NOMO-1 treated with dmso at 0.1 percent for 144 hours (cell line): Measurements from ENCODE around the gene SPARC.
"Not testable (repeated sequence)": the region's sequence is repeated elsewhere in the genome, so short reads cannot be mapped to it uniquely, and the experiment has no call there.

ENCODE experiments used
- DNase-seq: peaks from one replicate; lab custom pipeline; 2025; ENCODE audit not compliant: unreplicated experiment; lab: John Stamatoyannopoulos, UW

The SPARC gene, protein sequence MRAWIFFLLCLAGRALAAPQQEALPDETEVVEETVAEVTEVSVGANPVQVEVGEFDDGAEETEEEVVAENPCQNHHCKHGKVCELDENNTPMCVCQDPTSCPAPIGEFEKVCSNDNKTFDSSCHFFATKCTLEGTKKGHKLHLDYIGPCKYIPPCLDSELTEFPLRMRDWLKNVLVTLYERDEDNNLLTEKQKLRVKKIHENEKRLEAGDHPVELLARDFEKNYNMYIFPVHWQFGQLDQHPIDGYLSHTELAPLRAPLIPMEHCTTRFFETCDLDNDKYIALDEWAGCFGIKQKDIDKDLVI

GRCh38 chr5:151686674-151687407, at the start of gene SPARC:
Gene SPARC (minus strand): TSS chr5:151686915. CDS start chr5:151676188, 10,727 bp downstream.
- no peak for DNase-seq

- DNase-seq, result no peak
Observed at GRCh38 chr5:151735646-151736045, 48.9 kb upstream of the SPARC start.

GRCh38 chr5:151734064-151734408, 47.3 kb upstream of the SPARC start:
- no peak for DNase-seq

- no peak for DNase-seq
Observed at GRCh38 chr5:151733358-151734063, 46.8 kb upstream of the SPARC start.

- no peak for DNase-seq
Observed at GRCh38 chr5:151730381-151730780, 43.7 kb upstream of the SPARC start.

- DNase-seq, result not testable (repeated sequence)
Observed at GRCh38 chr5:151729597-151729996, 42.9 kb upstream of the SPARC start.

GRCh38 chr5:151724360-151724759, 37.6 kb upstream of the SPARC start:
- DNase-seq, result no peak

- DNase-seq, result no peak
Observed at GRCh38 chr5:151722546-151722945, 35.8 kb upstream of the SPARC start.

DNA sequence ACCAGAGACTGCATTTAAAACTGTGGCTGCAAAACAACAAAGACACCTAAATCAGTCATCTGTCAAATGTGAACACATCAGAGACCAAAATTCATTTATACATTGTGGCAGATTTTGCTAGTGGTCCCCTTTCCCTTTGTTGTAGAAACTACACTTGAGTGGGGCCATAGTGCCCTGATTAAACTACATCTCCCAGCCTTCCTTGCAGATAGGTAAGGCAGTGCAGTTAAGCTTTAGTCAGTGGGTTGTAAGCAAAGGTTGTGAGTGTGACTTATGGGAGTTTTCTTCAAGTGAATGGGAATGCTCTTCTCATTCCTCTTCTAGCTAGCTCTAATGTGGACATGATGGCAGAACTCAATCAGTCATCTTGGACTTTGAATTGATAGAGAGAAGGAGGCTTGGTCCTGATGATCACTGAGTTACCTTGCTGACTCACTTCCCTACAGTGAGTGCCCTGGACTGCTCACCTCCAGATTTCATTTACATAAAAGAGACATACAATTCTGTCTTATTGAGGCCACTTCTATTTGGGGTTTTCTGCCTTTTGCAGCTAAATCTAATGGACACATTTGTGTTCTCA, 35.2 kb upstream of the SPARC start:
- no peak for DNase-seq

DNA sequence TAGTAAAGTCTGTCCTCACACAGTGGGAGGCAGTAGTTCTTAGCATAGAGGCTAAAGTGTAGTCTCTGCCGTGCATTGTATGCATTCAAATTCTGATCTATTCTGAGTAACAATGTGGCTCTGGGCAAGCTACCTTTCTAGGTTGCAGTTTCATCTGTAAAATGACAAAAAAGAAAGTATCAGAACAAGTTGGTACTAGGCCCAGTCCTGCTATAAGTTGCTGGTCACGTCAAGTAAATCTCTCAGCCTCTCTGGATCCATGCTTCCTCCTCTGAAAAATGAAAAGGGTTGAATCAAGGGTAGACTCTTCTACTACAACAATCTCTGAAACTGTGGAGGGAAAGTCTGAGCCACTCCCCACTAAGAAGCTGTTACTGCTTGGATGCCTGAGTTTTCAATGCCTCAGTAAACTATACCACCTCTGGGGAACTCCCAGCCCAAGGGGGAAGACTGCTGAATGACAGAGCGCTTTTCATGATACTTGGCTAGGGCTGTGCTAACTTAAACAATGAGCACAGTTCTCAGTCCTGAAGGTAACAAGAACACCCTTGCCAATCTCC, 34.5 kb upstream of the SPARC start:
- no peak for DNase-seq

- DNase-seq, result no peak
Observed at GRCh38 chr5:151720215-151720614, 33.5 kb upstream of the SPARC start.

GRCh38 chr5:151719228-151720000, 32.7 kb upstream of the SPARC start:
- DNase-seq, result no peak

- DNase-seq, result no peak
Observed at GRCh38 chr5:151718646-151719045, 31.9 kb upstream of the SPARC start.

- no peak for DNase-seq
Observed at GRCh38 chr5:151718153-151718552, 31.4 kb upstream of the SPARC start.

- no peak for DNase-seq
Observed at GRCh38 chr5:151717416-151717815, 30.7 kb upstream of the SPARC start.

GRCh38 chr5:151709109-151709735, 22.5 kb upstream of the SPARC start:
- no peak for DNase-seq

- no peak for DNase-seq
Observed at GRCh38 chr5:151708126-151708525, 21.4 kb upstream of the SPARC start.

DNA sequence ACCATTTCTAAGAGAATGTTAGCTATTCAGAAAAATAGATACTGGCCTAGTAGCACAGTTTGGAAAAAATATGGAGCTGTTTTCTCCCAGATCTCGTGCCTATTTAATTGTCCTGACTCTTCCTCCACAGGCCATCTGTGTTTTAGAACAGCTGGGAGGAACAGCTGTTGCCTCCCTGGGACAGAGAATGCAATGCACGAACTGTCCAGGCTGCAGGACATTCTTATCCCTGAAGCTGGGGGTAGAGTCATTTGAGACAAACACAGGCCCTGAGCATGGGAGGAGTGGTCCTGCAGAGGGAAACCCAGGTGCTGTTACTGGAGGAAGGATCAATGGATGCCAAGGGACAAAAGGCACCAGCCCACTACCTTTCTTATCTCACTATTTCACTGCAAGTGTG, 20.9 kb upstream of the SPARC start:
- DNase-seq, result no peak

- no peak for DNase-seq
Observed at GRCh38 chr5:151706906-151707305, 20.2 kb upstream of the SPARC start.

- DNase-seq, result no peak
Observed at GRCh38 chr5:151703780-151704179, 17.1 kb upstream of the SPARC start.
